Stimulated activated CD4-positive, alpha-beta T cell treated with anti-CD3 and anti-CD28 coated beads, TNF-alpha, amount 100 ng/mL, for 4 hours (primary cell): Measurements from ENCODE around the gene INAVA.
"Not testable (repeated sequence)": the region's sequence is repeated elsewhere in the genome, so short reads cannot be mapped to it uniquely, and the experiment has no call there.

Source experiments
- DNase-seq, 3 experiments: peaks; one replicate each; pipeline ENCODE4 v3.0.0-alpha.2; 2020; ENCODE audit warnings: low read depth in 3 of 3

INAVA gene

GRCh38 chr1:200918006-200918405, 23.3 kb downstream of the INAVA start:
- no peak for DNase-seq

- DNase-seq: no peak
Observed at GRCh38 chr1:200919386-200919785, 24.7 kb downstream of the INAVA start.

- DNase-seq: no peak
Observed at GRCh38 chr1:200921571-200922110, 26.9 kb downstream of the INAVA start.

- no peak for DNase-seq
Observed at GRCh38 chr1:200922406-200922805, 27.7 kb downstream of the INAVA start.

- no peak for DNase-seq
Observed at GRCh38 chr1:200923601-200924000, 28.9 kb downstream of the INAVA start.

- DNase-seq: no peak
Observed at GRCh38 chr1:200925831-200926230, 31.1 kb downstream of the INAVA start.

- DNase-seq: no peak
Observed at GRCh38 chr1:200929530-200930278, 35.0 kb downstream of the INAVA start.

GRCh38 chr1:200930285-200930684, 35.6 kb downstream of the INAVA start:
- DNase-seq: not testable (repeated sequence)

- no peak for DNase-seq
Observed at GRCh38 chr1:200931776-200932175, 37.1 kb downstream of the INAVA start.

- no peak for DNase-seq
Observed at GRCh38 chr1:200934676-200935245, 40.1 kb downstream of the INAVA start.

GRCh38 chr1:200935286-200935962, 40.7 kb downstream of the INAVA start:
- DNase-seq: not testable (repeated sequence)

GRCh38 chr1:200938955-200939354, 44.3 kb downstream of the INAVA start:
- DNase-seq: no peak

- no peak for DNase-seq
Observed at GRCh38 chr1:200945111-200945510, 50.4 kb downstream of the INAVA start.

- no peak for DNase-seq
Observed at GRCh38 chr1:200947059-200947566, 52.4 kb downstream of the INAVA start.

GRCh38 chr1:200949626-200950025, 54.9 kb downstream of the INAVA start:
- DNase-seq: no peak

GRCh38 chr1:200951016-200951415, 56.3 kb downstream of the INAVA start:
- DNase-seq: no peak

GRCh38 chr1:200954434-200954833, 59.7 kb downstream of the INAVA start:
- no peak for DNase-seq

- DNase-seq: no peak
Observed at GRCh38 chr1:200958597-200958996, 63.9 kb downstream of the INAVA start.

- no peak for DNase-seq
Observed at GRCh38 chr1:200959411-200959921, 64.8 kb downstream of the INAVA start.

GRCh38 chr1:200960236-200960947, 65.7 kb downstream of the INAVA start:
- DNase-seq: no peak

- DNase-seq: no peak
Observed at GRCh38 chr1:200960948-200961340, 66.2 kb downstream of the INAVA start.

- DNase-seq: not testable (repeated sequence)
Observed at GRCh38 chr1:200962151-200962550, 67.5 kb downstream of the INAVA start.
